Measurements from ENCODE around the gene LAT.

DNA sequence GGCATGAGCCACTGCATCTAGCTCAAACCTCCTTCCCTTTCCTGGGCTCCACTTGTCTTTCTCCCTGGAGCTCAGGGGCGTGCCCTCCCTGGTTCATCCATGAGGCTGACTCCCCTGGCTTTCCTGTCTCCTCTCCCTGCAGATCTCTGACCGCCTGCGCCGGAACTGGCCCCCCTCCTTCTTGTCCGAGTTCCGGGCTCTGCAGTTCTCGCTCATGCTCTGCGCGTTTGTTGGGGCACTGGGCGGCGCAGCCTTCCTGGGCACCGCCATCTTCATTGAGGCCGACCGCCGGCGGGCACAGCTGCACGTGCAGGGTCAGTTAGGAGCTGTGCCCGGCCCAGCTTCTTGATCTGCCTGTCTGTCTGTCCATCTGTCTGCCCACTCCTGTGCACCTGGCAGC lies 1.2 kb upstream of the LAT start:
- no peak for TF ChIP-seq MYC (IDR thresholded peaks at IDR 0.05; ENCODE audit: low read depth, low read length)
- TF ChIP-seq, protein P1, sequence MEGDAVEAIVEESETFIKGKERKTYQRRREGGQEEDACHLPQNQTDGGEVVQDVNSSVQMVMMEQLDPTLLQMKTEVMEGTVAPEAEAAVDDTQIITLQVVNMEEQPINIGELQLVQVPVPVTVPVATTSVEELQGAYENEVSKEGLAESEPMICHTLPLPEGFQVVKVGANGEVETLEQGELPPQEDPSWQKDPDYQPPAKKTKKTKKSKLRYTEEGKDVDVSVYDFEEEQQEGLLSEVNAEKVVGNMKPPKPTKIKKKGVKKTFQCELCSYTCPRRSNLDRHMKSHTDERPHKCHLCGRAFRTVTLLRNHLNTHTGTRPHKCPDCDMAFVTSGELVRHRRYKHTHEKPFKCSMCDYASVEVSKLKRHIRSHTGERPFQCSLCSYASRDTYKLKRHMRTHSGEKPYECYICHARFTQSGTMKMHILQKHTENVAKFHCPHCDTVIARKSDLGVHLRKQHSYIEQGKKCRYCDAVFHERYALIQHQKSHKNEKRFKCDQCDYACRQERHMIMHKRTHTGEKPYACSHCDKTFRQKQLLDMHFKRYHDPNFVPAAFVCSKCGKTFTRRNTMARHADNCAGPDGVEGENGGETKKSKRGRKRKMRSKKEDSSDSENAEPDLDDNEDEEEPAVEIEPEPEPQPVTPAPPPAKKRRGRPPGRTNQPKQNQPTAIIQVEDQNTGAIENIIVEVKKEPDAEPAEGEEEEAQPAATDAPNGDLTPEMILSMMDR (IDR thresholded peaks at IDR 0.05; ENCODE audit: extremely low read depth in 1 of 2, insufficient read depth in 1 of 2, low read depth in 1 of 2, low read length in 2 of 2): no peak
- TF ChIP-seq JUN (IDR thresholded peaks at IDR 0.05; ENCODE audit: borderline replicate concordance, insufficient read depth, insufficient read length, low read depth): no peak
- TF ChIP-seq POLR2A (IDR thresholded peaks at IDR 0.05; ENCODE audit: low read depth, low read length): no peak
